ENCODE measurements around the gene RBMS1. TPM values are rescaled to one million over a fixed set of nuclear protein-coding genes. Genes with fewer than 3 reads are reported as not detected.
A peak's percentile ranks its signal among the peaks of the same experiment; 100 is the strongest.
"Not testable (repeated sequence)": the region's sequence is repeated elsewhere in the genome, so short reads cannot be mapped to it uniquely, and the experiment has no call there.

RBMS1 gene
- total RNA-seq, 2 experiments from 2014 or later = 84.7 to 87.9 TPM

DNA sequence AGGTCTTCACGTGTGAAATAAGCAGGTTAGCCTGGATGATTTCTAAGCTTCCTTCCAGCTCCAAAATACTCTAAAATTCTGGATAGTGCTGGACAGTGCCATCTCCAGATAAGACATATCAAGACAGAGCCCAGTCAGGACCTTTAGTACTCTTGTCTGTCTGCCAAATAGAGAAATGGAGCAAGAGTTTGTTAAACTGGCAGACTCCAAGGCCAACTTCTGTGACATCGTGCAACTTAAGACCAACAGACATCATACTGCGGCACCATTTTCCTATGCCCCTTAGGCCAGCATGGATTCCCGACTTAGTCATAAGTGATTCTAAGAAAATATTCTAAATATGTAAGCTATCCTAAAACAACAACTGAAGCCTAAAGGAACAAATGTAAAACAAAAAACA, 118.6 kb downstream of the RBMS1 start:
- H3K9me3 Mint-ChIP-seq (ENCODE audit: insufficient read depth) = no peaks in the 10 kb centered on the region

DNA sequence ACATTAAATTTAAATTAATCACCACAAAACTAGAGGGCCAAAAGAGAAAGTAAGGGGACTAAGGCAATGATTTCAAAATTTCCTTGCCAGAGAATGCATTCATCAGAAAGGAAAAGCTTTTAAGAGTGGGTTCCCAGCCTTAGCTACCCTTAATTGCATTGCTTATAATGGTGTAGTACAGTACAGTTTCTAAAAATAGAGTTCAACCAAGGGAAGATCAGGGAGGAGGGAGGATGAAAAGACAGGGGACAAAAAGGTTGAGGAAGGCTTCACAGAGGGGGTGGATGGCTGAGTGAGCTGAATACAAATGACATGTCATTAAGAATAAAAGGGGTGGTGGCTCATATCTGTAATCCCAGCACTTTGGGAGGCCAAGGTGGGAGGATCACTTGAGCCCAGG, 119.9 kb downstream of the RBMS1 start:
- CTCF ChIA-PET = interaction anchor here (1.1 to 1.6 kb wide), 2 partner anchors 15 to 122 kb away, joined by 3 to 4 read pairs; no protein-coding TSS in a partner anchor
- Mint-ChIP-seq H3K27me3 (ENCODE audit: low read depth) (no peaks in the 10 kb centered on the region), H3K4me1 (ENCODE audit: low read depth) (peaks cover 77% of the 10 kb centered on the region), H3K4me3 (no peak overlapping the region), H3K27ac (peak overlapping the region; percentile 10), H3K9me3 (ENCODE audit: insufficient read depth) (no peaks in the 10 kb centered on the region), H3K36me3 (ENCODE audit: low read depth) (peaks cover 16% of the 10 kb centered on the region)
- no peak for DNase-seq
- POLR2A ChIA-PET = no interaction called here
- no peak for ATAC-seq

More for the DNA sequence above, 118.6 kb downstream of the RBMS1 start:
- ChIA-PET POLR2A (interaction anchor here (1.1 kb wide), 1 partner anchor 32 kb away, joined by 3 read pairs; no protein-coding TSS in a partner anchor), CTCF (interaction anchor here (0.6 to 2.3 kb wide), 6 partner anchors 14 to 619 kb away, joined by 3 to 7 read pairs (median 4); no protein-coding TSS in a partner anchor)
- Mint-ChIP-seq H3K36me3 (ENCODE audit: low read depth) (peaks cover 23% of the 10 kb centered on the region), H3K4me1 (ENCODE audit: low read depth) (peaks cover 75% of the 10 kb centered on the region), H3K27ac (no peak overlapping the region), H3K27me3 (ENCODE audit: low read depth) (no peaks in the 10 kb centered on the region), H3K4me3 (no peak overlapping the region)
- ATAC-seq (no peak), DNase-seq (no peak)

DNA sequence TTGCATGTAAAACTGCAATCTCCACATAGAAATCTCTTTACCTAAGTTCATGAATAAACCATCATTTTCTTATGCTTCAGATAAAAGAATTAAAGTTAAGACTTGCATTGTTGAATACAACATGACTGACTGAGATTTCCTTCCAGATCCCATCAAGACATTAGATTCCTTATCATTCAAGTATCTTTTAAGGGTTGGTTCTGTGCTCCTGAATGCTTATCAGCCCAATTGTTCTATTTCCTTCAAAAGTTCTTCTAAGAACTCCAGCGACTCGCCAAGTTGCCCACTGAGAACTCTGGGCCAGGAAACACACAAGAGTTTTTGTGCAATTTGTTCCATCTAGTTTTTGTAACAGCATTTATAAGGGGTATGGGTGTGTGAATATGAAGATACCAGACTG, 120.3 kb downstream of the RBMS1 start:
- DNase-seq = no peak
- ChIA-PET CTCF (interaction anchor here (1.1 kb wide), 1 partner anchor 122 kb away, joined by 3 read pairs; no protein-coding TSS in a partner anchor), POLR2A (interaction anchor here (0.6 kb wide), 1 partner anchor 195 kb away, joined by 3 read pairs; no protein-coding TSS in a partner anchor)
- Mint-ChIP-seq H3K9me3 (ENCODE audit: insufficient read depth) (no peaks in the 10 kb centered on the region), H3K36me3 (ENCODE audit: low read depth) (peaks cover 15% of the 10 kb centered on the region), H3K4me1 (ENCODE audit: low read depth) (peaks cover 78% of the 10 kb centered on the region), H3K4me3 (no peak overlapping the region), H3K27me3 (ENCODE audit: low read depth) (no peaks in the 10 kb centered on the region), H3K27ac (peak overlapping the region; percentile 17)
- ATAC-seq = no peak

DNA sequence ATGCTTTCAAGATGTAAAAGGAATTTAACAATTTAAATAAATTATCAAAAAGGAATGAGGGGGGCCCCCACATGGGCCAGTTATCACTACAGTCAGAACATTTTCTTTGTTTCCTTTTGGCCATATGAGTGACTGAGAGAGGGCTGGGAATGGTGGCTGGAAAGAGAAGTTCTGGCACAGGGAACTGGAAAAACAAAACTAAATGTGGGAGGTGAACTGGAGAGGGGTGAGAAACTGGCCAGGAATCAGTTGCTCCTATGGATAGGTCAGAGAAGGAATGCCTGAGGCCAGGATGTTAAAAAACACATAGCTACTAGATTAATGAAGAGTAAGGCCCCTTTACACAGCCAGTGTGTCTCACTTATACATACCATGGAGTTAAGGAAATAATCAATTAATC, 121.0 kb downstream of the RBMS1 start:
- no peak overlapping the region for H3K27ac Mint-ChIP-seq
- ChIA-PET CTCF (interaction anchor here (0.9 kb wide), 1 partner anchor 622 kb away, joined by 3 read pairs; no protein-coding TSS in a partner anchor), POLR2A (interaction anchor here (0.6 kb wide), 1 partner anchor 194 kb away, joined by 3 read pairs; no protein-coding TSS in a partner anchor)
- peaks cover 20% of the 10 kb centered on the region for H3K36me3 Mint-ChIP-seq (ENCODE audit: low read depth)
- DNase-seq (no peak), ATAC-seq (no peak)
- H3K9me3 Mint-ChIP-seq (ENCODE audit: insufficient read depth) = no peaks in the 10 kb centered on the region
- H3K4me3 Mint-ChIP-seq = no peak overlapping the region
- no peaks in the 10 kb centered on the region for H3K27me3 Mint-ChIP-seq (ENCODE audit: low read depth)
- H3K4me1 Mint-ChIP-seq (ENCODE audit: low read depth) = peaks cover 83% of the 10 kb centered on the region

DNA sequence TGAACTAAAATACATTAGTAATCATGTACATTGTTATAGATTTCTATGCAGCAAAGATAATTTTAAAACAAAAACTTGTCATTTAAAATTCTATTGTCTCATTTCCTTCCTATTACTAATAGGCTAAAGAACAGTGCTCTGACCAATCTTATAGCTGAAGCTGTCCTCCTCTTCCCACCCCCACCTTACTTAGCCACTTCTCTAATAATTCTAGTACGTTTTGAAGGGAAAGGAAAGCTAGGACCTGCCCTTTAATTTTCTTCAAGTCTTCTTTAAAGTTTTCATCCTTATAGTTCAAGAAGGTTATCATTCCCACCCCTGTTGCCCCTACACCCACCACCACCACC, 121.6 kb downstream of the RBMS1 start:
- ChIA-PET POLR2A (no interaction called here), CTCF (interaction anchor here (0.9 to 1.5 kb wide), 2 partner anchors 18 to 623 kb away, joined by 3 to 4 read pairs; no protein-coding TSS in a partner anchor)
- ATAC-seq (no peak), DNase-seq (no peak)
- H3K27me3 Mint-ChIP-seq (ENCODE audit: low read depth) = no peaks in the 10 kb centered on the region
- H3K36me3 Mint-ChIP-seq (ENCODE audit: low read depth) = peaks cover 21% of the 10 kb centered on the region
- peaks cover 77% of the 10 kb centered on the region for H3K4me1 Mint-ChIP-seq (ENCODE audit: low read depth)
- H3K4me3 Mint-ChIP-seq = no peak overlapping the region
- H3K9me3 Mint-ChIP-seq (ENCODE audit: insufficient read depth) = no peaks in the 10 kb centered on the region
- no peak overlapping the region for H3K27ac Mint-ChIP-seq

DNA sequence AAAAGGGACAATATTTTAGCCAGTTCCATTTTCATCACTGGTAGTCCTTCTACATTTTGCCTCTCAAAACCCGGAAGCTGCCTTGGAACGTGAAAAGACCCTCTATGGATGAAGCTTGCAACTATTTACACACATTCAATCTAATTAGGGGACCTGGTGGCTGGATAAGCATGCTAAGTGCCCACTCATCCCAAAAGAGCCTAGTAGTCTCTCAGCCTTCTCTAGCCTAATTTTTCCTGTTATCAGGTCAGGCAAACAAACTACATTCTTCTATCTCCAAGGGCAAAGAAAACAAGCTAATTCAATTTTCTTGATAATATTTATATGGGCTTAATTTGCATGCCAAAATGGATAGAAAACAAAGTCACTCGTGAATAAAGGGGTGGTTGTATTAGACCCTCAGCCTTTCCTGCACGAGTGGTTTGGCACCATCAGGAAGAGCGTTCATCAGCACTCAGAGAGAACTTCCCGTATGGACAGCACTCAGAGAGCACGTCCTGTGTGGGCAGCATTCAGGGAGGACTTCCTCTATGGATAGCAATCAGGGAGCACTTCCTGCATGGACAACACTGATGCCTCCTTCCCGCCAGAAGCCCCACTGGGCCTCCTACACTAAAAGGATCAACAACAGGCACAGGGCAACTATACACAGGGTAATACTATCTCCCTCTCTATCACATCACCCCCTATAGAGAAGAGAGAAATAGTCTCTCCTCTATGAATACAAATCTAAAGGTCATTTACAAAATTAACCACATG, 122.2 kb downstream of the RBMS1 start:
- H3K27me3 Mint-ChIP-seq (ENCODE audit: low read depth) = no peaks in the 10 kb centered on the region
- no peaks in the 10 kb centered on the region for H3K9me3 Mint-ChIP-seq (ENCODE audit: insufficient read depth)
- H3K27ac Mint-ChIP-seq = no peak overlapping the region
- peaks cover 75% of the 10 kb centered on the region for H3K4me1 Mint-ChIP-seq (ENCODE audit: low read depth)
- no peak for DNase-seq
- POLR2A ChIA-PET = no interaction called here
- peaks cover 26% of the 10 kb centered on the region for H3K36me3 Mint-ChIP-seq (ENCODE audit: low read depth)
- ATAC-seq = no peak
- no peak overlapping the region for H3K4me3 Mint-ChIP-seq
- CTCF ChIA-PET = interaction anchor here (1.1 to 1.5 kb wide), 2 partner anchors 18 to 623 kb away, joined by 3 to 4 read pairs; no protein-coding TSS in a partner anchor

DNA sequence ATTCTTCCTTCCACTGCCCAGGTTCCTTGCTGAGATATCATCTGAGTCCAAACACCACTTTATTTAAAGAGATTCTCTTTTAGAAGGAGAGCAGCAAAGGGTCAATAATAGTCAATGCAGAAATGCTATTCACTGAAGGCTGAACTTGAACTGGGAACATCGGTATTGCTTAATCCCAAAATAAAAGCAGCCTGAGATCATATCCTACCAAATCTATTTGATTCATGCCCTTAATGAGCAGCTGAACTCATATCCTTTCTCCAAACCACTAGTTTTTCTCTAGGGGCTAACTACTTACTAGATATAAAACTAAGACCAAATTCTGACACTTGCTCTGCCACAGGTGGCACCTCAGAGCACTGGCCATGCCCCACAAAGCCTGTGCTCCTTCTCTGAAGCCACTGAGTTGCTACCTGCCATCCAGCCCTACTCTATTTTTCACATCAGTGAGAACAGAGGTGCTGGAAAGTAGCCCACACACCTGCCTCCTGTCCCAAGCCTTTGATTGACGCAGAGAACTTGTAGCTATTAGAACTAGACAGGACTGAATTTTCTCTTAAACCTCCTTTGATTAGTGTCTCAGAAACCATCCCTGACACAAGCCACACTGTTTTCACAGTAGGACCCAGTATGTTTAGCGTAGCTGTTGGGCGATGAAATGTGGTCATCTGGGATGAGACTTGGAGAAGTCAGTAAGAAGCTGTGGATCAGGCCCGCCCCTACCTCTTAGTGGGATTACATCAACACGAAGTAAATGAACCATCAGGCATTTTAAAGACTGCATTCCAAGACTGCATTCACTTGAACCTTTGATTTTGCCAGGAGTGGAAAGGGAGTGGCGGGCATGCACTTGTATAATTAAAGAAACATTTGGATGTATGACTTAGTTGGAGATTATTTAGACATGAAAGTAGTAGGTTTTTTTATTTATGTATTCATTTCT, 124.3 kb downstream of the RBMS1 start:
- H3K4me3 Mint-ChIP-seq = no peak overlapping the region
- no peaks in the 10 kb centered on the region for H3K9me3 Mint-ChIP-seq (ENCODE audit: insufficient read depth)
- ChIA-PET CTCF (interaction anchor here (0.7 kb wide), 1 partner anchor 117 kb away, joined by 3 read pairs; no protein-coding TSS in a partner anchor), POLR2A (no interaction called here)
- H3K36me3 Mint-ChIP-seq (ENCODE audit: low read depth) = peaks cover 36% of the 10 kb centered on the region
- peaks cover 61% of the 10 kb centered on the region for H3K4me1 Mint-ChIP-seq (ENCODE audit: low read depth)
- ATAC-seq = no peak
- DNase-seq = no peak
- H3K27me3 Mint-ChIP-seq (ENCODE audit: low read depth) = no peaks in the 10 kb centered on the region
- H3K27ac Mint-ChIP-seq = no peak overlapping the region

DNA sequence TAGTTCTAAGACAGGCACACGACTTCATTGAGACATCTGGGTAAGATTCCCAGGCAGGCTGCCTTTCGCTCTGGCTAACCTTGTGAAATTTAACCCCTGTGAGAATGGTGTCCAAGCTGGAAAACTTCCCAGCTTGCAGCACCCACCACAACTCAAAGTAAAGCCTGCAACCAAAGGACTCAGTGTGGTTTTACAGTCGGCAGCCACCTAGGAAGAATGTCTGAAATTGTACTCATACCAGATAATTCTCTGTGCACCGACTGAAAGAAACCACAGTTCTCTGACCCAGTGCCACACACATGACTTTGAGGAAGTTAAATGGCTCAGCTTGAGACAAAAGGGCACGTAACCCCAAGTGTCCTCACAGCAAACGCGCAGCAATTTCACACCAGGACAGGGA, 125.7 kb downstream of the RBMS1 start:
- peak; percentile 75 for ATAC-seq
- H3K4me3 Mint-ChIP-seq = no peak overlapping the region
- peaks cover 41% of the 10 kb centered on the region for H3K36me3 Mint-ChIP-seq (ENCODE audit: low read depth)
- H3K27ac Mint-ChIP-seq = peak overlapping the region; percentile 53
- DNase-seq = peak; percentile 30
- no peaks in the 10 kb centered on the region for H3K9me3 Mint-ChIP-seq (ENCODE audit: insufficient read depth)
- H3K4me1 Mint-ChIP-seq (ENCODE audit: low read depth) = peaks cover 54% of the 10 kb centered on the region
- POLR2A ChIA-PET = no interaction called here
- CTCF ChIA-PET = no interaction called here
- no peaks in the 10 kb centered on the region for H3K27me3 Mint-ChIP-seq (ENCODE audit: low read depth)

DNA sequence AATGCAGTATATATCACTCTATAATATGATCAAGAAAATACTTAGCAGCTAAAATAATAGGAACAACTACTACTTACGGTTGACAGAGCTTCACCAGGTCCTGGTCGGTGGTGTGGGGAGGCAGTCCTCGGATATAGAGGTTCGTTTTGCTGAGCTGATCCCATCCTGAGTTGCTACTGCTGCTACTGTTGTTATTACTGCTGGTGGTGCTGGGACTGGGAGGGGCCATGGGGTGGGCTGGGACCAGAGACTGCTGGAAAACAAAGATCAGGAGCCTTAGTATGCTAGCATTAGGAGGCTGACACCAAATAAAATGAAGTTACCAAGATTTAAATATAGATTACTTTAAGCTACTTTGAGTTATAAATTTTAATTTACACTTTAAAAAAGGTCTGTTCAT, 126.5 kb downstream of the RBMS1 start:
- H3K27ac Mint-ChIP-seq; H3K27me3 Mint-ChIP-seq (ENCODE audit: low read depth); DNase-seq; H3K4me3 Mint-ChIP-seq; ATAC-seq; H3K9me3 Mint-ChIP-seq (ENCODE audit: insufficient read depth); POLR2A ChIA-PET: not testable (repeated sequence)
- H3K4me1 Mint-ChIP-seq (ENCODE audit: low read depth) = peaks cover 46% of the 10 kb centered on the region
- peaks cover 44% of the 10 kb centered on the region for H3K36me3 Mint-ChIP-seq (ENCODE audit: low read depth)
- CTCF ChIA-PET = interaction anchor here (1.2 kb wide), 1 partner anchor 13 kb away, joined by 3 read pairs; no protein-coding TSS in a partner anchor

DNA sequence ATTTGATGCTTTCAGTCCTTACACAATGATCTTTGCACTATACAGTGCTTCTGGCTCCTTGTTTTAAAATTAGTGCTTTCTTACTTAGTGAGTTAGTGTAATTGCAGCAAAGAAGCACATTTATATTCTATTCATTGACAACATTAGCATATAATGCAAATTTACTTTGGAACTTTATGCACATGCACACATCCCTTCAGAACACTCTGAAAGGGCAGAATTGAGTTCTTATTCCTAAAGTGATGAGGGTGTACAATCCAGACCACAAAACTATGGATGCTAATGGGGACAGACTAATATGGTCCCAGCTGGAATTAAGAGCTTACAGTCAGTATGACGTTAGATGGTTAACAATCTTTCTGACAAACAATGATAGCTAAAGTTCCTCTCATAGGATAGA, 127.1 kb downstream of the RBMS1 start:
- DNase-seq = no peak
- Mint-ChIP-seq H3K9me3 (ENCODE audit: insufficient read depth) (no peaks in the 10 kb centered on the region), H3K36me3 (ENCODE audit: low read depth) (peaks cover 44% of the 10 kb centered on the region), H3K27ac (no peak overlapping the region), H3K4me1 (ENCODE audit: low read depth) (peaks cover 39% of the 10 kb centered on the region), H3K27me3 (ENCODE audit: low read depth) (no peaks in the 10 kb centered on the region), H3K4me3 (no peak overlapping the region)
- ChIA-PET CTCF (interaction anchor here (1.2 kb wide), 1 partner anchor 13 kb away, joined by 3 read pairs; no protein-coding TSS in a partner anchor), POLR2A (no interaction called here)
- ATAC-seq = no peak

DNA sequence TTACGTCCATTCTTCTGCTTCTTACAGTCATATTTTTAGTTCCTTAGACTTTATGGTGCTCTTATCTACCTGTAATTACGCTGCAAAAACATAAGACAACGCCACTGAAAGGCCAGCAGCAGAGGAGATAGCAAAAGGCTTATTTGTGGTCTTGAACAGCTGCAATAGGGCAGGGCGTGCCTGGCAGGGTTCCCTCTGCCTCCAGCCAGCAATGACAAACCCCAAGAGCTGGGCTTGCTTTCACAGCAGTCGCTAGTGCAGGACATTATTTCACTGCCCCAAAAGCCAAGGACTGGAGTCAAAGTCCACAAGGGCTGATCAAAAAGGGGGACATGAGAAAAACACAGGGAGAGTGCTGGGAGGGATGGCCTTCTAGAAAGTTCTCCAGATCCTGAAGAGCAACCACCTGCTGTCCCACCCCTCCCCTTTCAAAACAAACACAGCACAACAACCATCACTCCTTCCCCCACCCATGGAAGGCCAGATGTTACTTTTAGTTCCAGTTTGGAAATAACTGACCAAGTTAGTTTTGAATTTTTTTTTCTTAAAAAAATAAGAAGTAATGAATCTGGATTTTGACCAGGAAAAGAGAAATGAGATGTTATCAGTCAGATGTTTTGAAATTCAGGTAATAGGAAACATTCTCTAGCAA, 127.8 kb downstream of the RBMS1 start:
- ChIA-PET POLR2A (no interaction called here), CTCF (interaction anchor here (1.2 kb wide), 1 partner anchor 12 kb away, joined by 3 read pairs; no protein-coding TSS in a partner anchor)
- no peak for ATAC-seq
- Mint-ChIP-seq H3K36me3 (ENCODE audit: low read depth) (peaks cover 44% of the 10 kb centered on the region), H3K4me3 (no peak overlapping the region), H3K27me3 (ENCODE audit: low read depth) (no peaks in the 10 kb centered on the region), H3K27ac (no peak overlapping the region), H3K4me1 (ENCODE audit: low read depth) (peaks cover 38% of the 10 kb centered on the region), H3K9me3 (ENCODE audit: insufficient read depth) (no peaks in the 10 kb centered on the region)
- no peak for DNase-seq

Measured in activated CD8-positive, alpha-beta T cell treated with anti-CD3 and anti-CD28 coated beads, Interleukin-2, amount 10 ng/mL, durations not matched to agents 7 days and 5 days (primary cell).